Stomach (tissue), 4 donors: ENCODE data around the gene ZBTB3.

ENCODE experiments used
- EP300 ChIP-seq: sonication (generic); formaldehyde crosslinking; IDR thresholded peaks from one replicate; pipeline ENCODE4 v1.6.1; 2017; ENCODE audit warnings: antibody characterized with exemption
- POLR2A ChIP-seq, 4 donors: fragments of 450-650 bp; IDR thresholded peaks; one replicate each; pipeline ENCODE4 v1.6.1; 2016; ENCODE audit warnings: antibody characterized with exemption in 4 of 4, control low read depth in 2 of 4, mild to moderate bottlenecking in 1 of 4, moderate library complexity in 1 of 4
- POLR2AphosphoS5 ChIP-seq, 3 donors: sonication (generic); formaldehyde crosslinking; IDR thresholded peaks; one replicate each; pipeline ENCODE4 v1.6.1; 2016; ENCODE audit warnings: antibody characterized with exemption in 3 of 3
- TF ChIP-seq, protein P1 (sequence below), 7 experiments: fragments of 450-650 bp in 4 of 7; fragments of 200-600 bp in 3 of 7; sonication (generic) in 3 of 7; IDR thresholded peaks; one replicate each; pipeline ENCODE4 v1.5.1; 2016 to 2019; ENCODE audit warnings: antibody characterized with exemption in 7 of 7, control low read depth in 2 of 7, mild to moderate bottlenecking in 1 of 7

DNA sequence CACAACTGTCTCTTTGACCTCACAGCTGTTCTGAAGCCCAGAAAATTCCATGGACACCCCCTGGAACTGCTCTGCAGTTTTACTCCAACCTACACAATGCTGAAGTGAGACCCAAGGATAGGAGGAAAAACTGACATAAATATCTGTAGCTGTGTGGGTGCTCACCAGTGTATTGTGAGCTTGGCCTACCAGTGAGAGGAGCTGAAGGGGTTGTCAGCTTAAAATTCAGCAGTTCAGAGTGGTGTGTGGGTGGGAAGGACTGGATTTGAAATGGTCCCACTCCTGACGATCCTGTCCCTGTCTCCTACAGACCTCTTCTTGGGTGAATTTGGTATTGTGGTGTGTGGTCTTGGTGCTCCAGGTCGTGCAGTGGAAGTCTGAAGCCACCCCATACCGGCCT lies 35.6 kb upstream of the ZBTB3 start:
- TF ChIP-seq, protein P1, sequence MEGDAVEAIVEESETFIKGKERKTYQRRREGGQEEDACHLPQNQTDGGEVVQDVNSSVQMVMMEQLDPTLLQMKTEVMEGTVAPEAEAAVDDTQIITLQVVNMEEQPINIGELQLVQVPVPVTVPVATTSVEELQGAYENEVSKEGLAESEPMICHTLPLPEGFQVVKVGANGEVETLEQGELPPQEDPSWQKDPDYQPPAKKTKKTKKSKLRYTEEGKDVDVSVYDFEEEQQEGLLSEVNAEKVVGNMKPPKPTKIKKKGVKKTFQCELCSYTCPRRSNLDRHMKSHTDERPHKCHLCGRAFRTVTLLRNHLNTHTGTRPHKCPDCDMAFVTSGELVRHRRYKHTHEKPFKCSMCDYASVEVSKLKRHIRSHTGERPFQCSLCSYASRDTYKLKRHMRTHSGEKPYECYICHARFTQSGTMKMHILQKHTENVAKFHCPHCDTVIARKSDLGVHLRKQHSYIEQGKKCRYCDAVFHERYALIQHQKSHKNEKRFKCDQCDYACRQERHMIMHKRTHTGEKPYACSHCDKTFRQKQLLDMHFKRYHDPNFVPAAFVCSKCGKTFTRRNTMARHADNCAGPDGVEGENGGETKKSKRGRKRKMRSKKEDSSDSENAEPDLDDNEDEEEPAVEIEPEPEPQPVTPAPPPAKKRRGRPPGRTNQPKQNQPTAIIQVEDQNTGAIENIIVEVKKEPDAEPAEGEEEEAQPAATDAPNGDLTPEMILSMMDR (IDR thresholded peaks at IDR 0.05), result no peak
- no peak for TF ChIP-seq POLR2A (IDR thresholded peaks at IDR 0.05)
- TF ChIP-seq EP300, result no peak
- TF ChIP-seq POLR2AphosphoS5 (IDR thresholded peaks at IDR 0.05), result no peak
